Measurements from ENCODE around the gene MYOZ1. TPM values are rescaled to one million over a fixed set of nuclear protein-coding genes. Genes with fewer than 3 reads are reported as not detected.

Gene MYOZ1
- total and polyA plus RNA-seq, 2 of the 4 experiments (the other 2 are of a cell fraction): 0.18 to 0.29 TPM

DNA sequence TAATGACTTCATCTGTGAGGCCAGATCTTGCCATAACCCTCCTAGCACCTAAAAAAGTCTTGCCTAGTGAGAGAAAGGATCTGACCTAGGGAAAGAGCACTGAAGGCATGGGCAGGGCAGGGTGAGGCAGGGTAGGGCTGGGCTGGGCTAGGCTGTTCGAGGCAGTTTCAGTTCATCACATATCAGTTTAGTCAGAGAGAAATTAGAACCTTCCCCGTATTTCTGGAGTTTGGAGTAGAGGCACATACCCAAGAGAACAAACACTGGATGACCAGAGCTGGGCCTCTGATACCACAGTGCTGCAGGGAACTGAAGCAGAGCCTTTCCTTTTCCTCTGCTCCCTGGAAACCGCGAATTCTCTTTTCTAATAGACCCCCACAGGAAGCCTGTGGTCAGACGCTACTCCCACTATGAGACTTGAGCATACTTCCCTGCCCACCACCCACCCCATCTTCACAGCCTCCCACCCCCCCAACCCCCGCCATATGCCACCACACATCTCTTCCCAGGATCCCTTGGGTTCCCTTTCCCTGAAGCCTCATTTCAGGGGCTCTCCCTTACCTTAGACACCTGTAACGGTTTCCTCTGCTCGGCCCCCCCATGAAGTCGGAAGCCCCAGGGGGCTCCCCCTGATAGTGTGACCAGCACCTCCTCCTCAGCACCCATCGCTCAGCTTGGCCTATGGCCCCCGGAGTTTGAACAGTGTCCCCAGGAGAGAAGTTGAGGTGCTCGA lies 14.1 kb upstream of the MYOZ1 start:
- ATAC-seq (ENCODE audit: low read depth) (no peak), DNase-seq (no peak)
- Histone ChIP-seq H3K4me3 (ENCODE audit: insufficient read depth, low read depth, low read length) (no peak overlapping the region), H4K8ac (ENCODE audit: low read depth in 2 of 2, low read length in 2 of 2) (no peak overlapping the region), H3K4me1 (ENCODE audit: control insufficient read depth, insufficient read depth, low read length) (peaks cover 8% of the 10 kb centered on the region), H3K18ac (ENCODE audit: low read depth, low read length) (no peak overlapping the region), H3K36me3 (ENCODE audit: control insufficient read depth, insufficient read depth, low read length) (no peaks in the 10 kb centered on the region), H2AK9ac (replicated peaks; ENCODE audit: low read depth, low read length, poor library complexity) (no peak overlapping the region), H3K9ac (ENCODE audit: low read depth, low read length) (no peak overlapping the region), H3K27me3 (ENCODE audit: control insufficient read depth, insufficient read depth, low read length) (no peaks in the 10 kb centered on the region), H3K79me1 (ENCODE audit: low read depth in 1 of 2, low read length in 2 of 2) (no peaks in the 10 kb centered on the region; a peak in 1 of 4 replicates), H4K20me1 (ENCODE audit: insufficient read depth, low read length) (no peaks in the 10 kb centered on the region), H2BK120ac (ENCODE audit: low read depth, low read length) (no peak overlapping the region), H3K27ac (ENCODE audit: insufficient read depth, low read length) (no peak overlapping the region), H2AFZ (replicated peaks; ENCODE audit: low read length, poor library complexity) (no peak overlapping the region), H3K4ac (ENCODE audit: low read depth, low read length) (no peak overlapping the region), H3K4me2 (ENCODE audit: low read depth, low read length) (no peak overlapping the region), H3K56ac (ENCODE audit: extremely low read depth, insufficient read depth, low read length) (no peak overlapping the region), H2BK20ac (ENCODE audit: low read depth, low read length) (no peak overlapping the region), H3K9me1 (ENCODE audit: insufficient read depth, low read length) (peaks cover 10% of the 10 kb centered on the region), H2BK15ac (ENCODE audit: low read depth, low read length) (no peak overlapping the region; the same call in 2 of the 3 replicates), H3K9me3 (ENCODE audit: control insufficient read depth, insufficient read depth, low read length) (no peaks in the 10 kb centered on the region), H2BK5ac (ENCODE audit: low read depth, low read length, poor library complexity, severe bottlenecking) (no peak overlapping the region), H2AK5ac (ENCODE audit: low read depth, low read length) (peak overlapping the region; percentile 78; the same call in 1 of the 2 replicates), H3K23ac (ENCODE audit: low read depth, low read length) (no peak overlapping the region), H4K5ac (ENCODE audit: low read depth, low read length) (no peak overlapping the region), H3K14ac (replicated peaks; ENCODE audit: low read depth, low read length) (no peak overlapping the region), H4K91ac (ENCODE audit: insufficient read depth, low read depth, low read length) (no peak overlapping the region)
- no CpG with 5 or more reads among the region's 12 CpGs for WGBS, 2 experiments (ENCODE audit: extremely low coverage in 2 of 2, insufficient read length in 1 of 2)
- dilution Hi-C loops (cut with HindIII; ENCODE audit: low sequenced_read_pairs, unreplicated experiment) (no loop called here), in situ Hi-C loops (cut with MboI; ENCODE audit: low sequenced_read_pairs) (no loop called here), intact Hi-C loops (cut with micrococcal nuclease) (no loop called here)
- BruUV-seq (replicated peaks): no TSS peak
- POLR2A ChIA-PET (ENCODE audit: unreplicated experiment): interaction anchor here (0.6 kb wide), 1 partner anchor 86 kb away, joined by 3 read pairs; no protein-coding TSS in a partner anchor
- CTCF ChIA-PET: no interaction called here
- TF ChIP-seq MAFK (IDR thresholded peaks at IDR 0.05; ENCODE audit: low read depth, low read length): no peak
- TF ChIP-seq, protein P1, sequence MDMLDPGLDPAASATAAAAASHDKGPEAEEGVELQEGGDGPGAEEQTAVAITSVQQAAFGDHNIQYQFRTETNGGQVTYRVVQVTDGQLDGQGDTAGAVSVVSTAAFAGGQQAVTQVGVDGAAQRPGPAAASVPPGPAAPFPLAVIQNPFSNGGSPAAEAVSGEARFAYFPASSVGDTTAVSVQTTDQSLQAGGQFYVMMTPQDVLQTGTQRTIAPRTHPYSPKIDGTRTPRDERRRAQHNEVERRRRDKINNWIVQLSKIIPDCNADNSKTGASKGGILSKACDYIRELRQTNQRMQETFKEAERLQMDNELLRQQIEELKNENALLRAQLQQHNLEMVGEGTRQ (IDR thresholded peaks at IDR 0.05; ENCODE audit: low read depth, low read length): no peak
- no peak for TF ChIP-seq BHLHE40 (IDR thresholded peaks at IDR 0.05; ENCODE audit: low read depth, low read length)
- TF ChIP-seq, protein P2, sequence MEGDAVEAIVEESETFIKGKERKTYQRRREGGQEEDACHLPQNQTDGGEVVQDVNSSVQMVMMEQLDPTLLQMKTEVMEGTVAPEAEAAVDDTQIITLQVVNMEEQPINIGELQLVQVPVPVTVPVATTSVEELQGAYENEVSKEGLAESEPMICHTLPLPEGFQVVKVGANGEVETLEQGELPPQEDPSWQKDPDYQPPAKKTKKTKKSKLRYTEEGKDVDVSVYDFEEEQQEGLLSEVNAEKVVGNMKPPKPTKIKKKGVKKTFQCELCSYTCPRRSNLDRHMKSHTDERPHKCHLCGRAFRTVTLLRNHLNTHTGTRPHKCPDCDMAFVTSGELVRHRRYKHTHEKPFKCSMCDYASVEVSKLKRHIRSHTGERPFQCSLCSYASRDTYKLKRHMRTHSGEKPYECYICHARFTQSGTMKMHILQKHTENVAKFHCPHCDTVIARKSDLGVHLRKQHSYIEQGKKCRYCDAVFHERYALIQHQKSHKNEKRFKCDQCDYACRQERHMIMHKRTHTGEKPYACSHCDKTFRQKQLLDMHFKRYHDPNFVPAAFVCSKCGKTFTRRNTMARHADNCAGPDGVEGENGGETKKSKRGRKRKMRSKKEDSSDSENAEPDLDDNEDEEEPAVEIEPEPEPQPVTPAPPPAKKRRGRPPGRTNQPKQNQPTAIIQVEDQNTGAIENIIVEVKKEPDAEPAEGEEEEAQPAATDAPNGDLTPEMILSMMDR (conservative IDR thresholded peaks at IDR 0.05; ENCODE audit: low read depth, low read length): no peak
- no peak for TF ChIP-seq POLR2A (IDR thresholded peaks at IDR 0.05; ENCODE audit: low read depth, low read length)
- no peak for TF ChIP-seq FOS (IDR thresholded peaks at IDR 0.05; ENCODE audit: low read depth, low read length)
- no peak for TF ChIP-seq RAD21 (IDR thresholded peaks at IDR 0.05; ENCODE audit: low read length)
- no peak for TF ChIP-seq RFX5 (IDR thresholded peaks at IDR 0.05; ENCODE audit: low read depth, low read length)
- TF ChIP-seq CHD1 (IDR thresholded peaks at IDR 0.05; ENCODE audit: low read depth, low read length): no peak
- no peak for TF ChIP-seq NFE2L2 (IDR thresholded peaks at IDR 0.05; ENCODE audit: low read depth, low read length)
- TF ChIP-seq, protein P3, sequence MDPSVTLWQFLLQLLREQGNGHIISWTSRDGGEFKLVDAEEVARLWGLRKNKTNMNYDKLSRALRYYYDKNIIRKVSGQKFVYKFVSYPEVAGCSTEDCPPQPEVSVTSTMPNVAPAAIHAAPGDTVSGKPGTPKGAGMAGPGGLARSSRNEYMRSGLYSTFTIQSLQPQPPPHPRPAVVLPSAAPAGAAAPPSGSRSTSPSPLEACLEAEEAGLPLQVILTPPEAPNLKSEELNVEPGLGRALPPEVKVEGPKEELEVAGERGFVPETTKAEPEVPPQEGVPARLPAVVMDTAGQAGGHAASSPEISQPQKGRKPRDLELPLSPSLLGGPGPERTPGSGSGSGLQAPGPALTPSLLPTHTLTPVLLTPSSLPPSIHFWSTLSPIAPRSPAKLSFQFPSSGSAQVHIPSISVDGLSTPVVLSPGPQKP (IDR thresholded peaks at IDR 0.05; ENCODE audit: borderline replicate concordance, low read depth, low read length): no peak
- TF ChIP-seq SMC3 (IDR thresholded peaks at IDR 0.05; ENCODE audit: low read depth, low read length): no peak
- no peak for TF ChIP-seq CEBPB (IDR thresholded peaks at IDR 0.05; ENCODE audit: low read depth, low read length)
- TF ChIP-seq RCOR1 (IDR thresholded peaks at IDR 0.05; ENCODE audit: insufficient replicate concordance, low read length): no peak
- no peak for TF ChIP-seq MXI1 (IDR thresholded peaks at IDR 0.05; ENCODE audit: borderline replicate concordance, low read depth, low read length)
- no peak for TF ChIP-seq MAZ (IDR thresholded peaks at IDR 0.05; ENCODE audit: borderline replicate concordance, low read depth, low read length)

Measured in IMR-90 (cell line).